Measurements from ENCODE around the gene ACTN4. TPM values are rescaled to one million over a fixed set of nuclear protein-coding genes. Genes with fewer than 3 reads are reported as not detected.

The ACTN4 gene
- total RNA-seq, 1 experiment from 2014 or later = 506 TPM

DNA sequence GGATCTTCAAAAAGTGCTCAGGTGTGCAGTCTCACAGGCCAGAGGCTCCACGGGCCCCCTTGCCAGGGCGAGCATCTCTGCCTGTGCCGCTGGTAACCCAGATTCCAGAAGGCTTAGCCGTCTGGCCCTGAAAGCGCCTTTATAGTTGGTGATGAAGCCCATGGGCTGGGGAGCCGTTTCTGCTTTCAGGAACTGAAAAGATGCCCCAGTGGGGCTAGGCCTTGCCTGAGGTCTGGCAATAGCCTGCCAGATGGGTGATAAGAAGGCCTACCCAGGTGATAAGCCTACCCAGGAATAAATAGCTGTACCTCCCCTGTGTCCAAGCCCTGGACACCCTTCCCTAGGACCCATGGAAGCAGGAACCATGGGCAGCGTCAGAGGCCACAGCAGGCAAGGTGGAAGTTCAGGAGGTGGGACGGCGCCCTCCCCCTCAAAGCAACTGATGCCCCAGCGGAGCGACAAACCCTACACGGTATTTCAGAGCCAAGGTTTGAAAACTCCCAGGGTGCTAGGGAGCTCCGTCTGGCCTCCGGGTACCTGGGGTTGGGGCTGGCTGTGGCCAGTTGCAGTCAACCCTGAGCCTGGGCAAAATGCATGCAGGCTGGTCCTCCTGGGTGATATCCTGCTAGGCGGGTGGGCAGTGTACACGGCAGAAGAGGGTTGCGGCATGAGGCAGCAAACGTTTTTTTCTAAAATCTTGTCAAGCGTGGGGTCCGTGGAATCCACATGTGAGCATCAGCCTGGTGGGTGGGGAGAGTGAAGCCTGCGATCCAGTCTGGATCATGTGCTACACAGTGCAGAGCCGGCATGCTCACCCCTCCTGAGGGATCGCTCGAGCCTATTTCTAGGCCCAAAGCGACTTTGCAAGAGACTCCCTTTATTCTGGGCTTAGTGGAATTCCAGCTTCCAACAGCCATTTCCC is 45.3 kb downstream of the ACTN4 start (continued):
- TF ChIP-seq CREB1 (CRISPR knock-in tag; IDR thresholded peaks at IDR 0.05) = no peak
- TF ChIP-seq, protein P1, sequence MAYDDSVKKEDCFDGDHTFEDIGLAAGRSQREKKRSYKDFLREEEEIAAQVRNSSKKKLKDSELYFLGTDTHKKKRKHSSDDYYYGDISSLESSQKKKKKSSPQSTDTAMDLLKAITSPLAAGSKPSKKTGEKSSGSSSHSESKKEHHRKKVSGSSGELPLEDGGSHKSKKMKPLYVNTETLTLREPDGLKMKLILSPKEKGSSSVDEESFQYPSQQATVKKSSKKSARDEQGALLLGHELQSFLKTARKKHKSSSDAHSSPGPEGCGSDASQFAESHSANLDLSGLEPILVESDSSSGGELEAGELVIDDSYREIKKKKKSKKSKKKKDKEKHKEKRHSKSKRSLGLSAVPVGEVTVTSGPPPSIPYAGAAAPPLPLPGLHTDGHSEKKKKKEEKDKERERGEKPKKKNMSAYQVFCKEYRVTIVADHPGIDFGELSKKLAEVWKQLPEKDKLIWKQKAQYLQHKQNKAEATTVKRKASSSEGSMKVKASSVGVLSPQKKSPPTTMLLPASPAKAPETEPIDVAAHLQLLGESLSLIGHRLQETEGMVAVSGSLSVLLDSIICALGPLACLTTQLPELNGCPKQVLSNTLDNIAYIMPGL (CRISPR knock-in tag; IDR thresholded peaks at IDR 0.05) = no peak

DNA sequence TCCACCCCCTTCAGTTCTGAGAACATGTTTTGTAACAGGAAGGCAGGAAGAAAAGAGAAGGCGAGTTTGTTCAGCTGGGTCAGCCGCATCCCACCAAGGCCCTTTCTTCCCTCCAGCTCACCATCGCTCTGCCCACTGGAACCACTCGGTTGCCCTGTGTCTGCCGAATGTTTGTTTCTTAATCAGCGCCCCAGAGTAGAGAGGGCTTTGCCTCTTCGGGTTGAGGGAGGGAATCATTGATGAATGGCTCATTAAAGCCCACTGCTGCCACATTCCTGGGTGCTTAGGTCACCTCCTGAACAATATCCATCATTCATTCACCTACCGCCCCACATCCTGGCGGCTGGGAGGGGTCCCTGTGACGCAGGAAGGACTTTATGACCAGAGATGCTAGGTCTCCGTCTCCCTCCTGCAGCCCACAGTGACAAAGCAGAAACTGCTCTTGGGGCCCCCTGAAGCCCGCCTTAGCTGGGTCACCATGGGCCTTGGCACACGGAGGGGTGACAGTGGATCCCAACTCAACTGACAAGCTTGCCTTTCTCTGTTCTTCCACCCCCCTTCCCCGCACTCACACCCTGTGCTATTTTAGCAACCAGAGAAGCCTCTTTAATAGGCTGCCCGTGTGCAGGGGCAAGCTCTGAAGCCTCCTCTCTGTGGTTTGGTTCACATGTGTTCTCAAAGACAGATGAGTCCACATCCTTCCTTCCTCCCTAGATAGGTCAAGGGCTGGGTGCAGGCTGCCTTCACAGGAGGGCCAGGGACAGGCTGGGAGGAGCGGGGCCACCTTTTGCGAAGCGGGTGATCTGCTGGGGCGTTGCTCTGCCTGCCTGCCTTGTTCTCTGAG is 46.2 kb downstream of the ACTN4 start:
- peak overlapping the region; percentile 93 for H3K27ac Mint-ChIP-seq
- peaks cover 83% of the 10 kb centered on the region for H3K4me1 Mint-ChIP-seq
- TF ChIP-seq FOXP1 (CRISPR knock-in tag; IDR thresholded peaks at IDR 0.05; ENCODE audit: borderline replicate concordance) = 0 out of 2 replicates have a peak, but pooled peaks have one; percentile 16
- no peak for TF ChIP-seq RORB (CRISPR knock-in tag; IDR thresholded peaks at IDR 0.05)
- no peak for TF ChIP-seq HMGA2 (CRISPR knock-in tag; IDR thresholded peaks at IDR 0.05)
- TF ChIP-seq ATF1 (CRISPR knock-in tag; IDR thresholded peaks at IDR 0.05) = no peak
- no peaks in the 10 kb centered on the region for H3K9me3 Mint-ChIP-seq
- POLR2A ChIA-PET = interaction anchor here (0.6 to 1.4 kb wide), 2 partner anchors 10 to 185 kb away, joined by 3 read pairs; no protein-coding TSS in a partner anchor
- CTCF ChIA-PET = interaction anchor here (1.0 to 1.5 kb wide), 6 partner anchors 23 to 216 kb away, joined by 3 to 7 read pairs (median 4); no protein-coding TSS in a partner anchor
- ATAC-seq (peak; percentile 69), DNase-seq (ENCODE audit: low spot score) (peak; percentile 39)
- no peaks in the 10 kb centered on the region for H3K27me3 Mint-ChIP-seq (ENCODE audit: low read depth)
- H3K36me3 Mint-ChIP-seq = peaks cover 16% of the 10 kb centered on the region
- no peak overlapping the region for H3K4me3 Mint-ChIP-seq

DNA sequence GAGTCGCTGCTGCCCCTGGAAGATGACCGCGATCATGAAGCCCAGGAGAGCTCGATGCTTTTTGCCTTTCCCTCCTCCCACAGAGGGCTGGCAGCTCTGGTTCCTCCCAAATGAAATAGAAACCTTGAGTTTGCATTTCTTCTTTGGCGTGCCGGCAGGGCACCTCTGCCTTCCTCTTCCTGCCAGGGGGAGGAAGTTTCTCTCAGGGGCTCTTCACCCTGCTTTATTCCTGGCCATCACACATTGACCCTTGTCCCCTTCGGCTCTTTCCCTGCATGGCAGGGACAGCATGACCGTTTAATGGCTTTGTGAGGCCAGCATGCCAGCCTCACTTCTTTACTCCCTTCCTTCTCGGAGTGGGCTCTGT is 47.9 kb downstream of the ACTN4 start:
- ATAC-seq (no peak), DNase-seq (ENCODE audit: low spot score) (no peak)
- Mint-ChIP-seq H3K4me1 (peaks cover 73% of the 10 kb centered on the region), H3K36me3 (peaks cover 11% of the 10 kb centered on the region), H3K4me3 (no peak overlapping the region), H3K27ac (peak overlapping the region; percentile 91), H3K9me3 (no peaks in the 10 kb centered on the region), H3K27me3 (ENCODE audit: low read depth) (no peaks in the 10 kb centered on the region)
- ChIA-PET CTCF (interaction anchor here (1.8 kb wide), 1 partner anchor 60 kb away, joined by 4 read pairs; no protein-coding TSS in a partner anchor), POLR2A (no interaction called here)
- TF ChIP-seq ZBTB21 (CRISPR knock-in tag; IDR thresholded peaks at IDR 0.05; ENCODE audit: borderline replicate concordance) (no peak), ZNF138 (CRISPR knock-in tag; conservative IDR thresholded peaks at IDR 0.05) (no peak)

DNA sequence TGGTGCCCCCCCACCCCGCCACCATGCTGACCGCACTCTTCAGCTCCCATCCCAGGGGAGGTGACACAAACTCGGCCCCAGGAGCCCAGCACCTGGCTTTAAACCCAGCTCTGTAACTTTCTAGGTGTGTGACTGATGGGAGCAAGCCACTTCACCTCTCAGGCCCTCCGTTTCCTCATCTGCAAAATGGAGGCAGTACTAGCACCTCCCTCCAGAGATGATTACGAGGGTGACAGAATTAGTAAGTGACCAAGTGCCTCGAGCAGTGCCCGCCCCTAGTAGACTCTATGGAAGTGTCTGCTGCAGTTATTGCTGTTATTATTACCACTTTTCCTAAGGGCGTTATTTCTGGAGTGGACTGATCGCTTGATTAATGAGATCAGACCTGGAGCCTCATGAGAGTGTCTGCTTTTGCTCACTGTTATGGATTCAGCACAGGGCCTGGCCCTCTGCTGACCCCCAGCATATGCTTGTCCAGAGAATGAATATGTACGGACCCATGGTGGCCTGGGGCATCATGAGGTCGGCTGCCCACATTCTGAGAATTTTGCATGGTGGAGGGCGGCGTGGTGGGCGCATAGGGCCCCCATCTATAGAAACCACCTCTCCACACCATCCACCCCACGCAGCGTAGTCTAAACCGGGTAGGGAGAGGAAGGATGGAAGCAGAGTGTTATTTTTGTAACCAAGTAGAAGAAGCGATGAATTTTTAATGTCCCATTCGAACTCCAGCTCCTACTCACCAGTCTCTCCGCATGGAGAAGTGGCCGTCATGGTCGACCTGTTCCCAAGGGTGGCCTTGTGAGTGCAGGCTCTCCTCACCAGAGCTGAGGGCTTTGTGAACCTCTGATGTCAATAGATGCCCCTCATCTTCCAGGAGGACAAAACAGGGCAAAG is 48.6 kb downstream of the ACTN4 start:
- Mint-ChIP-seq H3K36me3 (peaks cover 19% of the 10 kb centered on the region), H3K27me3 (ENCODE audit: low read depth) (no peaks in the 10 kb centered on the region), H3K4me1 (peaks cover 66% of the 10 kb centered on the region), H3K4me3 (no peak overlapping the region), H3K27ac (peak overlapping the region; percentile 91), H3K9me3 (no peaks in the 10 kb centered on the region)
- no peak for DNase-seq (ENCODE audit: low spot score)
- CTCF ChIA-PET = interaction anchor here (1.0 to 1.8 kb wide), 2 partner anchors 59 to 61 kb away, joined by 3 to 4 read pairs; no protein-coding TSS in a partner anchor
- no peak for TF ChIP-seq NFATC4 (CRISPR knock-in tag; IDR thresholded peaks at IDR 0.05)
- no peak for TF ChIP-seq CREM (CRISPR knock-in tag; IDR thresholded peaks at IDR 0.05)
- no peak for TF ChIP-seq OVOL2 (CRISPR knock-in tag; IDR thresholded peaks at IDR 0.05; ENCODE audit: borderline replicate concordance)
- no peak for TF ChIP-seq ZNF317 (CRISPR knock-in tag; IDR thresholded peaks at IDR 0.05; ENCODE audit: borderline replicate concordance, low read depth)
- TF ChIP-seq IRF2 (CRISPR knock-in tag; IDR thresholded peaks at IDR 0.05; ENCODE audit: borderline replicate concordance, low read depth) = no peak
- TF ChIP-seq JAZF1 (CRISPR knock-in tag; IDR thresholded peaks at IDR 0.05) = no peak
- POLR2A ChIA-PET = interaction anchor here (1.1 kb wide), 1 partner anchor 10 kb away, joined by 6 read pairs; no protein-coding TSS in a partner anchor
- ATAC-seq = no peak
